Astrocyte (in vitro differentiated cells and primary cell): ENCODE results near the gene GNA15. TPM values are rescaled to one million over a fixed set of nuclear protein-coding genes. Genes with fewer than 3 reads are reported as not detected.
A peak's percentile ranks its signal among the peaks of the same experiment; 100 is the strongest.

Experiments used
- DNase-seq: peaks from one replicate; pipeline ENCODE4 v3.0.0-alpha.2; 2010; ENCODE audit warnings: low read depth
- FAIRE-seq: peaks from 2 replicates; lab custom pipeline; 2011; peaks lifted over from hg19 to GRCh38; lab: Jason Lieb, UNC
- H2AFZ ChIP-seq: 2 replicates; pipeline ENCODE4 v1.6.0; 2012; ENCODE audit warnings: low read depth, low read length, inconsistent platforms
- H3K27ac ChIP-seq: 2 replicates; pipeline ENCODE4 v1.5.1; 2011; ENCODE audit warnings: low read depth, low read length, inconsistent platforms
- H3K27me3 ChIP-seq: 2 replicates; pipeline ENCODE4 v1.6.0; 2011; ENCODE audit warnings: low read length, inconsistent platforms; ENCODE audit not compliant: insufficient read depth
- H3K36me3 ChIP-seq: 2 replicates; pipeline ENCODE4 v1.5.1; 2011; ENCODE audit warnings: low read length, inconsistent platforms; ENCODE audit not compliant: insufficient read depth
- H3K4me1 ChIP-seq: 2 replicates; pipeline ENCODE4 v1.5.1; 2011; ENCODE audit warnings: low read length, inconsistent platforms; ENCODE audit not compliant: insufficient read depth
- H3K4me2 ChIP-seq: 2 replicates; pipeline ENCODE4 v1.6.0; 2012; ENCODE audit warnings: low read length, inconsistent platforms
- H3K4me3 ChIP-seq: 2 replicates; pipeline ENCODE4 v1.5.1; 2011; ENCODE audit warnings: low read depth, mild to moderate bottlenecking, low read length, inconsistent platforms; ENCODE audit not compliant: insufficient read depth
- H3K79me2 ChIP-seq: 2 replicates; pipeline ENCODE4 v1.6.0; 2012; ENCODE audit warnings: mild to moderate bottlenecking, low read length, inconsistent platforms; ENCODE audit not compliant: insufficient read depth
- H3K9ac ChIP-seq: 2 replicates; pipeline ENCODE4 v1.6.0; 2012; ENCODE audit warnings: mild to moderate bottlenecking, low read length, inconsistent platforms
- H3K9me3 ChIP-seq: 2 replicates; pipeline ENCODE4 v1.5.1; 2012; ENCODE audit warnings: low read depth, mild to moderate bottlenecking, low read length, inconsistent platforms; ENCODE audit not compliant: insufficient read depth
- H4K20me1 ChIP-seq: 2 replicates; pipeline ENCODE4 v1.6.0; 2012; ENCODE audit warnings: low read length, inconsistent platforms; ENCODE audit not compliant: insufficient read depth
- H3K27ac Mint-ChIP-seq: one replicate; pipeline ENCODE4 v1.8.0; 2021; ENCODE audit warnings: mild to moderate bottlenecking, mixed read lengths; ENCODE audit not compliant: unreplicated experiment
- H3K27me3 Mint-ChIP-seq: one replicate; pipeline ENCODE4 v1.8.0; 2021; ENCODE audit warnings: low read depth, mixed read lengths; ENCODE audit not compliant: unreplicated experiment
- H3K36me3 Mint-ChIP-seq: one replicate; pipeline ENCODE4 v1.8.0; 2021; ENCODE audit warnings: low read depth, mixed read lengths; ENCODE audit not compliant: unreplicated experiment
- H3K4me1 Mint-ChIP-seq: one replicate; pipeline ENCODE4 v1.8.0; 2021; ENCODE audit warnings: low read depth, mixed read lengths; ENCODE audit not compliant: unreplicated experiment
- H3K4me3 Mint-ChIP-seq: one replicate; pipeline ENCODE4 v1.8.0; 2021; ENCODE audit warnings: mild to moderate bottlenecking, moderate library complexity, mixed read lengths; ENCODE audit not compliant: unreplicated experiment
- H3K9me3 Mint-ChIP-seq: one replicate; pipeline ENCODE4 v1.8.0; 2021; ENCODE audit warnings: mild to moderate bottlenecking, mixed read lengths; ENCODE audit not compliant: unreplicated experiment
- EZH2 ChIP-seq: IDR thresholded peaks from 2 replicates; pipeline ENCODE4 v1.6.1; 2012; ENCODE audit warnings: mild to moderate bottlenecking, low read length, inconsistent platforms; ENCODE audit not compliant: insufficient read depth
- total RNA-seq: library from RNA; stranded (reverse); gene quantifications from 2 replicates; pipeline ENCODE4 v1.2.1, GENCODE V29; 2021
- TF ChIP-seq, protein P1 (sequence below): IDR thresholded peaks from 2 replicates; pipeline ENCODE4 v1.5.1; 2011; ENCODE audit warnings: low read depth, mild to moderate bottlenecking, inconsistent platforms, low read length, moderate library complexity; ENCODE audit not compliant: insufficient read depth

Gene GNA15
- total RNA-seq, 1 donor from 2014 or later = not detected

DNA sequence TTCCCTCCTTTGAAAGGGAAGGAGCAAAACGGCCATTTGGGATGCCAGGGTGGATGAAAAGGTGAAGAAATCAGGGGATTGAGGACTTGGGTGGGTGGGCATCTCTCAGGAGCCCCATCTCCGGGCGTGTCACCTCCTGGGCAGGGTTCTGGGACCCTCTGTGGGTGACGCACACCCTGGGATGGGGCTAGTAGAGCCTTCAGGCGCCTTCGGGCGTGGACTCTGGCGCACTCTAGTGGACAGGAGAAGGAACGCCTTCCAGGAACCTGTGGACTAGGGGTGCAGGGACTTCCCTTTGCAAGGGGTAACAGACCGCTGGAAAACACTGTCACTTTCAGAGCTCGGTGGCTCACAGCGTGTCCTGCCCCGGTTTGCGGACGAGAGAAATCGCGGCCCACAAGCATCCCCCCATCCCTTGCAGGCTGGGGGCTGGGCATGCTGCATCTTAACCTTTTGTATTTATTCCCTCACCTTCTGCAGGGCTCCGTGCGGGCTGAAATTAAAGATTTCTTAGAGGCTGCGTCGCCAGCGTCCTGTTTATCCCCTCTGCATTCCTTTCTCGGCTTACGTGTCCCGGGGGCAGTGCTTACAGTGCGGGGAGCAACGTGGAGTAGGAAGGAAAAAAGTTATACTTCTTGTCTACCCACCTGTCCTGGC, 27.5 kb downstream of the GNA15 start:
- peak overlapping the region; percentile 26 for H2AFZ ChIP-seq
- FAIRE-seq = no peak
- DNase-seq = no peak

GRCh38 chr19:3163943-3164342, 28.1 kb downstream of the GNA15 start:
- H3K4me3 Mint-ChIP-seq = no peak overlapping the region
- DNase-seq = no peak
- Histone ChIP-seq H3K4me3 (no peak overlapping the region), H3K36me3 (no peaks in the 10 kb centered on the region), H3K4me1 (no peaks in the 10 kb centered on the region), H3K27ac (no peak overlapping the region), H3K4me2 (no peak overlapping the region), H4K20me1 (no peaks in the 10 kb centered on the region), H3K27me3 (no peaks in the 10 kb centered on the region), H3K9me3 (no peaks in the 10 kb centered on the region), H3K9ac (no peak overlapping the region), H3K79me2 (no peaks in the 10 kb centered on the region), H2AFZ (no peak overlapping the region)
- H3K4me1 Mint-ChIP-seq = peaks cover 4% of the 10 kb centered on the region
- no peak for FAIRE-seq
- no peaks in the 10 kb centered on the region for H3K36me3 Mint-ChIP-seq
- TF ChIP-seq, protein P1, sequence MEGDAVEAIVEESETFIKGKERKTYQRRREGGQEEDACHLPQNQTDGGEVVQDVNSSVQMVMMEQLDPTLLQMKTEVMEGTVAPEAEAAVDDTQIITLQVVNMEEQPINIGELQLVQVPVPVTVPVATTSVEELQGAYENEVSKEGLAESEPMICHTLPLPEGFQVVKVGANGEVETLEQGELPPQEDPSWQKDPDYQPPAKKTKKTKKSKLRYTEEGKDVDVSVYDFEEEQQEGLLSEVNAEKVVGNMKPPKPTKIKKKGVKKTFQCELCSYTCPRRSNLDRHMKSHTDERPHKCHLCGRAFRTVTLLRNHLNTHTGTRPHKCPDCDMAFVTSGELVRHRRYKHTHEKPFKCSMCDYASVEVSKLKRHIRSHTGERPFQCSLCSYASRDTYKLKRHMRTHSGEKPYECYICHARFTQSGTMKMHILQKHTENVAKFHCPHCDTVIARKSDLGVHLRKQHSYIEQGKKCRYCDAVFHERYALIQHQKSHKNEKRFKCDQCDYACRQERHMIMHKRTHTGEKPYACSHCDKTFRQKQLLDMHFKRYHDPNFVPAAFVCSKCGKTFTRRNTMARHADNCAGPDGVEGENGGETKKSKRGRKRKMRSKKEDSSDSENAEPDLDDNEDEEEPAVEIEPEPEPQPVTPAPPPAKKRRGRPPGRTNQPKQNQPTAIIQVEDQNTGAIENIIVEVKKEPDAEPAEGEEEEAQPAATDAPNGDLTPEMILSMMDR = no peak
- no peak for TF ChIP-seq EZH2
- H3K27ac Mint-ChIP-seq = no peak overlapping the region
- peaks cover 22% of the 10 kb centered on the region for H3K27me3 Mint-ChIP-seq
- H3K9me3 Mint-ChIP-seq = peaks cover 5% of the 10 kb centered on the region

More for the DNA sequence above, 27.5 kb downstream of the GNA15 start:
- Mint-ChIP-seq H3K4me1 (peaks cover 4% of the 10 kb centered on the region), H3K9me3 (peaks cover 5% of the 10 kb centered on the region), H3K4me3 (no peak overlapping the region), H3K27me3 (peaks cover 22% of the 10 kb centered on the region), H3K27ac (no peak overlapping the region), H3K36me3 (no peaks in the 10 kb centered on the region)
- Histone ChIP-seq H3K36me3 (no peaks in the 10 kb centered on the region), H3K27me3 (no peaks in the 10 kb centered on the region), H3K27ac (no peak overlapping the region), H3K79me2 (no peaks in the 10 kb centered on the region), H3K4me3 (no peak overlapping the region), H3K4me1 (no peaks in the 10 kb centered on the region), H4K20me1 (no peaks in the 10 kb centered on the region), H3K9ac (no peak overlapping the region), H3K4me2 (no peak overlapping the region), H3K9me3 (no peaks in the 10 kb centered on the region)
- TF ChIP-seq, protein P1 = peak; percentile 88
- no peak for TF ChIP-seq EZH2
